Measurements from ENCODE around the gene TTC27.
"Not testable (repeated sequence)": the region's sequence is repeated elsewhere in the genome, so short reads cannot be mapped to it uniquely, and the experiment has no call there.

Gene TTC27

GRCh38 chr2:32627814-32628579 is at the start of gene TTC27:
Gene TTC27 (plus strand): TSS chr2:32628050. CDS start chr2:32628293, 243 bp downstream.
- DNase-seq = peak; percentile 91 to 94

- no peak for DNase-seq
Observed at GRCh38 chr2:32591669-32592463, 36.0 kb upstream of the TTC27 start.

- no peak for DNase-seq
Observed at GRCh38 chr2:32594573-32594972, 33.3 kb upstream of the TTC27 start.

- DNase-seq = no peak
Observed at GRCh38 chr2:32611366-32611765, 16.5 kb upstream of the TTC27 start.

GRCh38 chr2:32611771-32612170 is 16.1 kb upstream of the TTC27 start:
- no peak for DNase-seq

GRCh38 chr2:32614084-32614483 is 13.8 kb upstream of the TTC27 start:
- no peak for DNase-seq

- DNase-seq = no peak
Observed at GRCh38 chr2:32617599-32618189, 10.2 kb upstream of the TTC27 start.

- peak in 1 of 2 donors; percentile 4 for DNase-seq
Observed at GRCh38 chr2:32622570-32623310, 5.1 kb upstream of the TTC27 start.

GRCh38 chr2:32623311-32623706 is 4.5 kb upstream of the TTC27 start:
- DNase-seq = no peak

GRCh38 chr2:32624812-32625211 is 3.0 kb upstream of the TTC27 start:
- DNase-seq = no peak

- no peak for DNase-seq
Observed at GRCh38 chr2:32626639-32627221, 1.1 kb upstream of the TTC27 start.

- DNase-seq = peak; percentile 30 to 46
Observed at GRCh38 chr2:32627441-32627813, 423 bp upstream of the TTC27 start.

GRCh38 chr2:32632089-32632488 is 4.2 kb downstream of the TTC27 start:
- no peak for DNase-seq

GRCh38 chr2:32633040-32633439 is 5.2 kb downstream of the TTC27 start:
- no peak for DNase-seq

GRCh38 chr2:32638548-32638947 is 10.7 kb downstream of the TTC27 start:
- DNase-seq = not testable (repeated sequence)

GRCh38 chr2:32641180-32641579 is 13.3 kb downstream of the TTC27 start:
- no peak for DNase-seq

GRCh38 chr2:32647180-32647651 is 19.4 kb downstream of the TTC27 start:
- DNase-seq = no peak

- no peak for DNase-seq
Observed at GRCh38 chr2:32652555-32653209, 24.8 kb downstream of the TTC27 start.

- no peak for DNase-seq
Observed at GRCh38 chr2:32656069-32656468, 28.2 kb downstream of the TTC27 start.

GRCh38 chr2:32663864-32664263 is 36.0 kb downstream of the TTC27 start:
- DNase-seq = no peak

GRCh38 chr2:32666704-32667103 is 38.9 kb downstream of the TTC27 start:
- DNase-seq = no peak

GRCh38 chr2:32668254-32668653 is 40.4 kb downstream of the TTC27 start:
- no peak for DNase-seq
